ENCODE results near the gene GGT5. TPM values are rescaled to one million over a fixed set of nuclear protein-coding genes. Genes with fewer than 3 reads are reported as not detected.

The GGT5 gene
- total RNA-seq, 8 experiments from 2014 or later = 0.16 to 8.7 (median 0.63) TPM

- no peak for ATAC-seq (replicated peaks in 6 of 8)
- H3K27ac ChIP-seq = no peak overlapping the region
- no peak overlapping the region for H3K4me3 ChIP-seq
- in situ Hi-C loops (cut with MboI; ENCODE audit: low pct_unique_long_range_greater_than_20kb in 2 of 9, low sequenced_read_pairs in 9 of 9, unreplicated experiment in 9 of 9) = no loop called here
- WGBS, 10 experiments = 77 to 100% (median 92%) methylated on average over 1 to 5 of the region's 17 CpGs; no CpG with 5 or more reads in 5 of the 10 experiments
- H3K4me1 ChIP-seq (replicated peaks in 1 of 2) = peaks cover 13 to 14% of the 10 kb centered on the region in 2 donors
Observed at GRCh38 chr22:24179478-24180210, 65.2 kb downstream of the GGT5 start.

GRCh38 chr22:24178502-24179440, 66.1 kb downstream of the GGT5 start:
- ATAC-seq (replicated peaks in 6 of 8) = peak in 4 of 8 experiments; percentile 5 to 17 (median 7)
- H3K4me3 ChIP-seq = no peak overlapping the region
- in situ Hi-C loops (cut with MboI; ENCODE audit: low pct_unique_long_range_greater_than_20kb in 2 of 9, low sequenced_read_pairs in 9 of 9, unreplicated experiment in 9 of 9) = no loop called here
- WGBS, 10 experiments = 0 to 100% (median 83%) methylated on average over 1 to 7 of the region's 21 CpGs; no CpG with 5 or more reads in 1 of the 10 experiments
- H3K4me1 ChIP-seq (replicated peaks in 1 of 2) = peaks cover 13 to 14% of the 10 kb centered on the region in 2 donors
- no peak overlapping the region for H3K27ac ChIP-seq

- peaks cover 10 to 14% of the 10 kb centered on the region in 2 donors for H3K4me1 ChIP-seq (replicated peaks in 1 of 2)
- H3K4me3 ChIP-seq = no peak overlapping the region
- in situ Hi-C loops (cut with MboI; ENCODE audit: low pct_unique_long_range_greater_than_20kb in 2 of 9, low sequenced_read_pairs in 9 of 9, unreplicated experiment in 9 of 9) = no loop called here
- WGBS, 10 experiments = no CpG with 5 or more reads among the region's 12 CpGs
- ATAC-seq (replicated peaks in 6 of 8) = no peak
- H3K27ac ChIP-seq = no peak overlapping the region
Observed at GRCh38 chr22:24178021-24178431, 66.9 kb downstream of the GGT5 start.

DNA sequence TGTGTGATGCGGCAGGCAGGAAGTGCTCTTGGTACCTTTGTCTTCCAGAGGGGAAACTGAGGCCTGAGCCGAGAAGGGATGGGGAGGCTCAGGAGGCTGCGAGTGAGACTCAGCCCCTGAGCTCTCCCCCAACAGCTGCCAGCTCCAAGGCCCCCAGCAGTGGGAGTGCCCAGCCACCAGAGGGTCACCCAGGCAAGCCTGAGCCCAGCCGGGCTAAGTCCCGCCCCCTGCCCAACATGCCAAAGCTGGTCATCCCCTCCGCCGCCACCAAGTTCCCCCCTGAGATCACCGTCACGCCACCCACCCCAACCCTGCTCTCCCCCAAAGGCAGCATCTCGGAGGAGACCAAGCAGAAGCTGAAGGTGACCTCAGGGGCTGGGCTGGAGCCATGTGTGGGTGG, 67.4 kb downstream of the GGT5 start:
- ATAC-seq (replicated peaks in 6 of 8) = no peak
- 100% methylated on average over 1 of the region's 10 CpGs; no CpG with 5 or more reads in 9 of the 10 experiments for WGBS, 10 experiments
- in situ Hi-C loops (cut with MboI; ENCODE audit: low pct_unique_long_range_greater_than_20kb in 2 of 9, low sequenced_read_pairs in 9 of 9, unreplicated experiment in 9 of 9) = no loop called here
- Histone ChIP-seq H3K27ac (no peak overlapping the region), H3K4me1 (replicated peaks in 1 of 2) (peaks cover 10 to 14% of the 10 kb centered on the region in 2 donors), H3K4me3 (no peak overlapping the region)

DNA sequence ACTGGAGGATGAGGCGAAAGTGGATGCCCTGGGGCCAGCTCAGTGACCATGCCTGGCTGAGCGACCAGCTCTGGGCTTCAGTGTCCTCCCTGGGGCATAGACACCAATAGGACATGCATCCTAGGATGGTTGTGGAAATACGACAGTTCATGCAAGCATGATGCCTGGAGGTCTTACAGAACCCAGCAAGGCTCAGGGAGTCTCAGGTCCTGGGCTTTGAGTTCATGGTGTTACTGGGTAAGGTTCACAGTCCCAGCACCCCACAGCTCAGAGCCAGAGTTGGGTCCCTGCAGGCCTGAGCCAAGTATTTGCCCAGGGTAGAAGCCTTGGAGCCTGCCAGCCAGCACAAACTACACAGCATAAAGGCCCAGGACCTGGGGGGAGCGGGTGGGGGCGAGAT, 67.8 kb downstream of the GGT5 start:
- Histone ChIP-seq H3K4me1 (replicated peaks in 1 of 2) (peaks cover 10 to 11% of the 10 kb centered on the region in 2 donors), H3K4me3 (no peak overlapping the region), H3K27ac (no peak overlapping the region)
- no peak for ATAC-seq (replicated peaks in 6 of 8)
- in situ Hi-C loops (cut with MboI; ENCODE audit: low pct_unique_long_range_greater_than_20kb in 2 of 9, low sequenced_read_pairs in 9 of 9, unreplicated experiment in 9 of 9) = no loop called here
- 80 to 100% (median 100%) methylated on average over 1 of the region's 5 CpGs; no CpG with 5 or more reads in 7 of the 10 experiments for WGBS, 10 experiments

DNA sequence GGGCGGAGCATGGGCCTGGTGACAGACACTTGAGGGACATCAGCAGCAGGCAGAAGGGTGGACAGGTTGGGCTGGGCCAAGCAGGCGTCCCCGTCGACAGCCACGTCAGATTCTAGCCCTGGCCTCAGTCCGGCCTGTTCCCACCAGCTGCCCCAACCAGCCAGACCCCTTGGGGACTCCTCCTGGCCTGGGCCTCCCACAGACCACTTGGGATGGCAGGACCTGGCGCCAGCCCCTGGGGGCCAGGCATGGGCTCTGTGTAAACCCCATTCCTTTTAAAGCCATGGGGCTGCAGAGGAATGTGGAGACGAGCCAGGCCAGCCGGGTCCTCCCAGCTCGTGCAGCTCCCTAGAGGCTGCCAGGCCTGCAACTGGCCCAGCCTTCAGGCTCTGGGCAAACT, 68.3 kb downstream of the GGT5 start:
- ATAC-seq (replicated peaks in 6 of 8) = no peak
- H3K27ac ChIP-seq = no peak overlapping the region
- no peak overlapping the region for H3K4me3 ChIP-seq
- in situ Hi-C loops (cut with MboI; ENCODE audit: low pct_unique_long_range_greater_than_20kb in 2 of 9, low sequenced_read_pairs in 9 of 9, unreplicated experiment in 9 of 9) = no loop called here
- WGBS, 10 experiments = 100% methylated on average over 1 of the region's 10 CpGs; no CpG with 5 or more reads in 8 of the 10 experiments
- H3K4me1 ChIP-seq (replicated peaks in 1 of 2) = peaks cover 6 to 7% of the 10 kb centered on the region in 2 donors

- Histone ChIP-seq H3K27ac (no peak overlapping the region), H3K4me1 (replicated peaks in 1 of 2) (peaks cover 1 to 2% of the 10 kb centered on the region in 2 donors), H3K4me3 (no peak overlapping the region)
- 33 to 80% (median 80%) methylated on average over 1 of the region's 11 CpGs; no CpG with 5 or more reads in 6 of the 10 experiments for WGBS, 10 experiments
- ATAC-seq (replicated peaks in 6 of 8) = no peak
- in situ Hi-C loops (cut with MboI; ENCODE audit: low pct_unique_long_range_greater_than_20kb in 2 of 9, low sequenced_read_pairs in 9 of 9, unreplicated experiment in 9 of 9) = no loop called here
Observed at GRCh38 chr22:24176040-24176439, 68.8 kb downstream of the GGT5 start.

DNA sequence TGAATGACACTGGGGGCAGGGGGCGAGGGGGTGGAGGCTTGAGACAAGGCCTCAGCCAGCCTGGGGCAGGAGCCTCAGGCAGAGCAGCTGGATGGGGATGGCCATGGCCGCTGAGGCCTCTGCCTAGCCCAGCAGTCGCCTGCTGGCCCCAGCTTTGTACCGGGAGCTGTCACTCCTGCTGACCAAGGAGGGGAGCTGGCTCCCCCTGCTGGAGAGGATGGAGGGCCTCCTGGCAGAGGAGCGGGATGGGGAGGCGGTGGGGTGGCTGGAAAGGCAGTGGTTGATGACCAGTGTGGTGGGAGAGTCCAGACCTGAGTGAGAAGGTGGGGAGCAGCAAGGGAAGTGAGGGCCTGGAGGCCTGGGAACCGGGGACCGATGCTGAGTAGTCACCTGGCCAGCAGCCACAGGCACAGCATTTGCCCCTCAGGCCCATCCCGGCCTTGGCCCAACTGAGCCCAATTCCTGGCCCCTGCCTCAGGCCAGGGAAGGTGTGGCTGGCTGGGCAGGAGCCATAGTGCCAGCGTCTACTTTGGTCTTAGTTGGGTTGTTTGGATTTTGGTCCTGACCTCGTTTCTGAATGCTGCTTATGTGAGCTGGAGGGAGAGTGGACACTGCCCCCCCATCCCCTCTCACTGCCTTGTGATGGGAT, 69.6 kb downstream of the GGT5 start:
- H3K27ac ChIP-seq = no peak overlapping the region
- 10 to 80% methylated on average over 2 of the region's 11 CpGs; no CpG with 5 or more reads in 8 of the 10 experiments for WGBS, 10 experiments
- H3K4me1 ChIP-seq (replicated peaks in 1 of 2) = no peaks in the 10 kb centered on the region
- ATAC-seq (replicated peaks in 6 of 8) = peak; percentile 18 to 95 (median 50)
- no peak overlapping the region for H3K4me3 ChIP-seq
- in situ Hi-C loops (cut with MboI; ENCODE audit: low pct_unique_long_range_greater_than_20kb in 2 of 9, low sequenced_read_pairs in 9 of 9, unreplicated experiment in 9 of 9) = no loop called here

DNA sequence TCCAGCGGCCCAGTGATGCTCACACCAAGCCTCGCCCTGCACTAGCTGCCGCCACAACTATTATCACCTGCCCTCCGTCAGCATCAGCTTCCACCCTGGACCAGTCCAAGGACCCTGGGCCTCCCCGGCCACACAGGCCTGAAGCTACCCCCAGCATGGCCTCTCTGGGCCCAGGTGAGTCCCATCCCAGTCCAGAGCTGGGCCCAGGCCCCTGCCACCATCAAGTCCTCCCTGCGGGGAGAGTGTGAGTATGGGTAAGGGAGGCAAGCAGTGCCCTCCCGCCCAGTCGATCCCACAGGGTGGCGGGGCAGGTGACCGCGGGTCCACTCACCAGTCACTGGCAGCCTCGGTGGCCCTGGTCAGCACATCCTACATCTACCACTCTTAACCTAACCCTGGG, 73.1 kb downstream of the GGT5 start:
- no peak overlapping the region for H3K27ac ChIP-seq
- ATAC-seq (replicated peaks in 6 of 8) = no peak
- WGBS, 10 experiments = 94 to 100% (median 100%) methylated on average over 2 to 8 of the region's 12 CpGs; no CpG with 5 or more reads in 6 of the 10 experiments
- no peaks in the 10 kb centered on the region for H3K4me1 ChIP-seq (replicated peaks in 1 of 2)
- in situ Hi-C loops (cut with MboI; ENCODE audit: low pct_unique_long_range_greater_than_20kb in 2 of 9, low sequenced_read_pairs in 9 of 9, unreplicated experiment in 9 of 9) = no loop called here
- H3K4me3 ChIP-seq = no peak overlapping the region

DNA sequence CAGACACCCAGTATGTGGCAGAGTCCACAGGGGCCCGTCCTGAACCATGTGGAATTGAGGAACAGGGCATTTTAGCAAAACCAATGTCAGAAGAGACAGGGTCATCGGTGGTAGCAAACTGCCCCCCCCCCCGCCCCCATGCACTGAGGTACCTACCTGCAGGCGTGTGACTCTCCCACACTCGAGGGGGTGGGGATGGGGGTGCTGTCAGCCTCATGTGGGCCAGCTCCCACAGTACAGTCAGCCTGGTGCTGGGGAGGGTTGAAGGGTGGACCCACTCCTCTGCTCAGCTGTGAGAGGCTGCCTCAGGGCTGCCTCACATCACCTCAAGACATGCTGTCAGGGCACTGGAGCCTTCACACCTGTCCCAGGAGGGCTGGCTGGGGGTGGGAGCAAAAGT, 74.2 kb downstream of the GGT5 start:
- H3K27ac ChIP-seq = no peak overlapping the region
- no peak overlapping the region for H3K4me3 ChIP-seq
- WGBS, 10 experiments = 100% methylated on average over 1 of the region's 5 CpGs; no CpG with 5 or more reads in 8 of the 10 experiments
- in situ Hi-C loops (cut with MboI; ENCODE audit: low pct_unique_long_range_greater_than_20kb in 2 of 9, low sequenced_read_pairs in 9 of 9, unreplicated experiment in 9 of 9) = no loop called here
- ATAC-seq (replicated peaks in 6 of 8) = peak in 1 of 8 experiments; percentile 3
- no peaks in the 10 kb centered on the region for H3K4me1 ChIP-seq (replicated peaks in 1 of 2)

- H3K27ac ChIP-seq = no peak overlapping the region
- in situ Hi-C loops (cut with MboI; ENCODE audit: low pct_unique_long_range_greater_than_20kb in 2 of 9, low sequenced_read_pairs in 9 of 9, unreplicated experiment in 9 of 9) = no loop called here
- WGBS, 10 experiments = 50 to 88% (median 80%) methylated on average over 1 to 11 of the region's 12 CpGs; no CpG with 5 or more reads in 7 of the 10 experiments
Observed at GRCh38 chr22:24170188-24170587, 74.7 kb downstream of the GGT5 start.

More at GRCh38 chr22:24170188-24170587, 74.7 kb downstream of the GGT5 start:
- Histone ChIP-seq H3K4me1 (replicated peaks in 1 of 2) (no peaks in the 10 kb centered on the region), H3K4me3 (no peak overlapping the region)
- ATAC-seq (replicated peaks in 6 of 8) = peak in 7 of 8 experiments; percentile 8 to 76 (median 31)
